CD4-positive, alpha-beta T cell treated with Interferon alpha-2 for 1 hour (primary cell): ENCODE data around the gene ARHGAP6.
"Not testable (repeated sequence)": the region's sequence is repeated elsewhere in the genome, so short reads cannot be mapped to it uniquely, and the experiment has no call there.

ENCODE experiments used
- DNase-seq, 2 donors: peaks; one replicate each; pipeline ENCODE4 v3.0.0-alpha.2; 2020 to 2022

Gene ARHGAP6

DNA sequence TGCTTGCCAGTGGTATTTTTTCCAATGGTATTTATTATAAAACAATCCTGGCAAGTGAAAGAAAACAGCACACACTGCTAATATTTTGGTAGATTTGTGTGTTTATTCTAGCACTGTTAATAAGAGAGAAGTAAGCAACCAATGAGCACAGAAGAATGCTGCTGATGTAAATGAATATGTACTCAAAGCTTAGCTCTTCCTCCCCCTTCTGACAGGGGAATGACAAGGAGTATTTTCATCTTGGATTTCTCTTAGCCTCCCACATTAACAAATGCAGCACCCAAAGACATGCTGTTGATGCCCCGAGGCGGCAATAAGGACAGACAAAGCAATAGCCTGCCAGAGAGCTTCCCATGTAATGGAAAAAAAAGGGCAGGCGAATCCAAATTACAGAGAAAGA lies 18.6 kb downstream of the ARHGAP6 start:
- DNase-seq = no peak

DNA sequence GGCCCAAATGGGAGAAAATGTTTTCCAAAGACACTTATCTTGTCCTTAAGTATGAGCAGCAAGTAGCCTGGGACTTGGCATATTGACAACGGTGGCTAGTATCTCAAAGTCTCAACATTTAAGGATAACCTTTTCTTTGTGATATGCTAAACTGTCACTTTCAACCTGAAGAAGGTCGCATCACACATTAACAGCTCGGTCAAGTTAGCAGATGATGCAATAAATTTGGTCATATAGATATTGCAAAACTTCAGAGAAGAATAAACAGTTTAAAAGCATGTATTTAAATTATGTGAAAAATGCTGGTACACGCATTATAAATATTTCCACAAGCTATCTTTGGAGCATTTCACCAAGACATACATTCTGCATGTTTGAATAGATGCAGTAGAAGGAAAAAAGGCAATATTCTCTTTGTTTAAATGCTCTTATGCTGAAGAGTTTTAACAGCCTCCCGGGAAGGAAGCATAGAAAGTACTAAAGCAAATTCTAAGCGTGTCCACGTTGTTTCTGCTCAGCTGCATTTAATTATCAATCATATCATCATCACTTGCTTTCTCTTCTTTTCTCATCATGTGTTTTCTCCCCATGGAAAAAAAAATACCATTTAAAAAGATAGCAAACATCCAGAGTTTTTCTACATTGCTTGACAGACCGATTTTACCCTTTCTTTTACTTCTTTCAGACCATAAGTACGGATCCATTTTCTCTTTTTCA lies 24.2 kb downstream of the ARHGAP6 start:
- DNase-seq = no peak

DNA sequence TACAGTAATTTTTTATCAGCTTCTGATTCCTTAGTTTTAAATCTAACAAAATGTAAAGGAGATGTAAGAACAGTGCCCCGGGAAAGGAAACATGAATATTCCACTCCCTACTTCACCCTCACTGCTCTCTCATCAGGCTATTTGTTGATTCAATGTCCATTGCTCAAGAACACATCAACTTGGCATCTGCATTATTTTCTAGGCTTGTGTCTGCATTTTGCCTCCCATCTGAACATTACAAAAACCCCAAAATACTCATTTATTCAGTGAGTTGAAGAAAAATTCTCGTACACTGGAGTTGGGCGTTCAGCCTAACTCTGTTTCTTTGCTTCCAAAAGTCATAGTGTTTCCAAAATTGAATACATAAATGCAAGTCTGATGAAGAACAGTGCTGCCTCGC lies 25.6 kb downstream of the ARHGAP6 start:
- DNase-seq = no peak

DNA sequence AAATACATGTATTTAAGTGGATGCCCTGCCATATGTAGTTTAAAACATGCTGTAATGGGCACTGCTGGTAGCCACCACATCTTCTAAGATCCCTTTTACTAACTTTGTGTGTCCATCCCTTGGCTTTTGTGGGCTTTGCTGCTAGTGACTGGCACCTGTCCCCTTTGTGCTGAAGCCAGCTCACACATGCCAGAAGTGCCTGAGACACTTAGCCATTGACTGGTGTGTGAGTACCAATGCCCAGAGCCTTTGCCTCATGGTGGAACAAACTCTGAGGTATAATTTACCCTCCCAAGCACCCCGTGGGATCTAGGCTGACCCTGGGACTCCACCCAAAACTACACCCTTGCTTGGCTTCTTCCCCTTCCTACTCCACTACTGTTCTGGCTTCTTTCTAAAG lies 33.0 kb downstream of the ARHGAP6 start:
- DNase-seq = no peak

DNA sequence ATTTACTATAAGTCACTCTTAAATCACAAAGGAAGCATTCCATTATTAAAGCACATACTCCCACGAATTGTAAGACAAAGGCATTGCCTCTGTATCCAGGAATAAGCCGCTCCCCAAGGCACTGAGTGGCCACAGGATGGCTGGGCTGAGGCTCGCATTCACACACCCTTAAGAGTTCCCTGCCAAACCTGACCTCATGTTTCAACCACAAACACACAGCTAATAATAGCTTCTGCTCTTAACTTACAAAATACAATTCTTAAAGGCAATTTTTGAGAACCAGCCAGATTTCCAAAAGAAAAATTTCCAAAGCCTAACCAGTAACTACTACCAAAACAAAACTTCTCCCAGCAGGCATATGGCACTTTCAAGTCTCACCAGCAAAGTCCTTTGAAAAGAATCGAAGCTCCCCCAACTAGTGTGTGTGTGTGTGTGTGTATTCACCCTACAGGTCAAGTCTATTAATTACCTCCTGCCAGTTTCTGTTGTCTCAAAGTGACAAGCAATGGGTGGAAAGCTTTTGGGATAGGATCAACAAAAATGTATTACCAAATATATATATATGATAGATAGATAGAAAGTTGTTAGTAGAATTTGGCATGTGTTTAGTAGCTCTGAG lies 36.0 kb downstream of the ARHGAP6 start:
- DNase-seq = no peak

DNA sequence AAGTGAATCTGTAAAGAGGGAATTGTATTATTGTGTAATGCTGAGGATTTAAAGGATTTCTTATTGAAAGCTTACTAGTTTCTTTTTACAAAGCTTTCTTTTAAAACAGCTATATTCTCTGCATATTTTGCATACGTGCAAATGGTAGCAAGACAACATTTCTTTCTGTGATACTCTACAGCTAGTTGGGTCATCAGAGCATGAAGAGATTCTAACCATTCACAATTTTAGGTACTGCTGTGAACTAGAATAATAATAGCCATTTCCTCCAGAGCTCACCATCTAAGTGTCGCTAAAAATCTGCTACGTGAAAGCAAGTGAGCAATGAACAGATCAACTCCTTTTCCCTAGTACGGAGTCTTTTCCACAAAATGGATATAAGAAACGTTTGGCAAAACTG lies 37.3 kb downstream of the ARHGAP6 start:
- DNase-seq = no peak

DNA sequence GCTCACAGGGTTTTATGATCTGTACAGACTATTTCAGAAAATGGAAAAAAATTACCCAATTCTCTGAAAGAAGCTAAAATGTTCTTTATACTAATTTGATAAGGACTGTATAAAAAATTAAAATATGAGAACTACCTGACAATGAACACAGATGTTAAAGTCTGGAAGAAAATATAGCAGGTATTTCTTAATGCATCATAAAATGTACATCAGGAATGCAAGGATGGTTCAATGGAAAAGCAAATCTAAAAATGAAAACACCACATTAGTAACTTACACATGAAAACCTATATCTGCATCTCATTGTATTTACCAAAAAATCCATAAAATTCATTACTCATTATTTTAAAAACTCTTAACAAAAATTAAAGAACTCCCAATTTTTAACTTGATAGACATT lies 39.4 kb downstream of the ARHGAP6 start:
- DNase-seq = no peak

DNA sequence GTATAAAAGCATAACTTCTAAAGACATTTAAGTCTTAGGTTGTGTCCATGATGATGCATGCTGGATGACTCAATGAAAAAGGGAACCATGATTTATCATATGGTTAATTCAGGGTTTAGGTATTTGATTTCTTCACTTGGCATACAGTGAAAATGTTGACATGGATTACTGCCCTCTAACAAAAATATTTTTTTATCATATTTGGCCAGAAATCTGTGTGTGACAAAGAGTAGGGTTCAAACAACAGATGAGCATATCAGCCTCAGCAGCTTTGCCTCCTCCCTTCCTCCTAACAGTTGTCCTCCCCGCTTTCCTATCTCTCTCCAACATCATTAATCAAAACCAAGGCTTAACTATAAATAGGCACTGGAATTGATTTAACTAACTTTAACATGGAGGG lies 46.3 kb downstream of the ARHGAP6 start:
- DNase-seq = no peak

DNA sequence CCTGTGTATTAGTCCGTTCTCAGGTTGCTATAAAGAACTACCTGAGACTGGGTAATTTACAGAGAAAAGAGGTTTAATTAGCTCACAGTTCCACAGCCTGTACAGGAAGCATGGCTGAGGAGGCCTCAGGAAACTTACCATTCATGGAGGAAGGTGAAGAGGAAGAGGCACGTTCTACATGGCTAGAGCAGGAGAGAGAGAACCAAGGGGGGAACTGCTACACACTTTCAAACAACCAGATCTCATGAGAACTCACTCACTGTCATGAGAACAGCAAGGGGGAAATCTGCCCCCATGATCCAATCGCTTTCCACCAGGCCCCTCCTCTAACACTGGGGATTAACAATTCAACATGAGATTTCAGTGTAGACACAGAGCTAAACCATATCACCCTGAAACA lies 51.5 kb downstream of the ARHGAP6 start:
- DNase-seq = not testable (repeated sequence)

DNA sequence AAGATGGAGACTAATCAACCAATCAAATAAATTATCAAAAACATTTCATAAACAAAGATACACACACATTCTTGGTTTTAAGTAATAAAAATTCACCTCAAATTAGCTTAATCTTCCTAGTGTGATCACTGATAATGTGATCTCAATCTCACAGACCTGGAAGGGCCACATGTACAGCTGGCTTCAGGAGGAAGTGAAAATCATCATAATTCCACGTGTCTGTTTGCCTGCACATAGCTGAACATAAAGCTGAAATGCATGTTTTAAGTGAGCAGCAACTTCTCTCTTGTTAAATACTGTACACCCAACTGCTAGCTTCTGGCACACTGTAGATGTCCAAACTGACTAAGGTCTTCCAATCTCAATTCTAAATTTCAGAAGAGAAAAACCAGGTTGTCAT lies 53.8 kb downstream of the ARHGAP6 start:
- no peak for DNase-seq

DNA sequence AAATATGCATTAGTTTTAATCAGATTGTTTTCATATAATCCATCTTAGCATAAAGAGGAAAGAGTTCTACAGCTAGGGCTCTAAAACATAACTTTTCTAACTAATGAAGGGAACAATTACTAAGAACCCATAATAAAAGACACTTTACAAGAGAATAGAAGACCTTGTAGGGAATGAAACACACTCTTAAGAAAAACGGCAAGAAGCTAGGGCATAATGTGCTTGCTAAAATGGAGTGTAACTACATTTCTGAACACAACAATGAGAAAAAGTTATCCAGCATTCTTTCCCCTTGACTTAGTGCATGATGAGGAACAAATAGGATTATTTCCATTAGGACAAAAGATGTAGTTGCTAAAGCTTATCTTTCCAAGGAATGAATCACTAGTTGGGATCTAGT lies 54.6 kb downstream of the ARHGAP6 start:
- no peak for DNase-seq

DNA sequence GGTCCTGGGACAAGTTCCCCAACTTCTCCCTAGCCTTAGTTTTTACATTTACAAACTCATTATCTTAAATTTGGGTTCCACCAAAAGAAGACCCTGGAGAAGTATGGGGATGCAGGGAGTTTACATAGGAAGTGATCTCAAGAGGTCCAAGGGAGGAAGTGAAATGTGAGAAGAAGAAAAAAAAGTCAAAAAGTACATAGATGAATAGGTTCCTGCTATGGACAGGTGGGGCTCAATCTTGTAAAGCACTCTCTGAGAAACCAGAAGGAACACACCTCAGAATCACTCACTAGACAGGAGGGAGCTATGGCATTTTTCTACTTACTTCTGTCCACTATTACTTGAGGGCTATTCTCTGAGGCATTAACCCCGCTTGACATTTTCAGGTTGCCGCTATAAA lies 56.6 kb downstream of the ARHGAP6 start:
- no peak for DNase-seq

DNA sequence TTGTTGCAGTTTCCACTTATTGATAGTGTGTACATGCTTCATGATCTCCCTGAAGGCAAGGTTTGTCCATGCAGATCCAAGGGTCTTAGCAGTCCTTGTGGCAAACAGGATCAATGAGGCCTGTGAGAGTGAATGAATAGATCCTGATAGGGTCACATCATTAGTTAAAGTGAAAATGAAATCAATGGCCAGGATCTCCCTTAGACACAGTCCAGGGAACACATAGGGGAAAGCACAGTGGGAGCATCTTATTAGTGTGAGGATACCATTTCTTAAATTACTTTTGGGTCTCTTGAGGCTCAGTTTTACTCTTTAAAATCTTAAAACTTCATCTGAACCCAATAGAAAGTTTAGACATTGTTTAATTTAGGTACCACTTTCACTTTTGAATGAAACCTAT lies 59.3 kb downstream of the ARHGAP6 start:
- no peak for DNase-seq

DNA sequence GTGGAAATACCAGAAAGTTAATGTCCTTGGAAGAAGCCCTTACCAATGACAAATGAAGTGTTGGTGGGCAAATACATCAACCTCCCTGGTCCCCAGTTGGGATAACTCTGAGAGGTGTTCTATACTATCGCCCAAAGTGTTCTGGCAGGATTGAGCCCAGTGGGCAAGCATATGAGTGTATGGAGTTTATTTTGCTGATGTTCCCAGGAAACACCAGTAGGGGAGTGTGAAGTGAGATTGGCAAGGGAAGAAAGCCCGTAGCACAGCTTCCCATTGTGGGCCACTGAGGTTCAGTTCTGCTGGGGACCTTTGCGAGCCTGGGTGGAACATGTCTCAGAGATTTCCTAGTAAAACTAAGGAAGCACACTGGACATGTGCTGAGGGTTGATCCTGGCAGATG lies 65.1 kb downstream of the ARHGAP6 start:
- no peak for DNase-seq

DNA sequence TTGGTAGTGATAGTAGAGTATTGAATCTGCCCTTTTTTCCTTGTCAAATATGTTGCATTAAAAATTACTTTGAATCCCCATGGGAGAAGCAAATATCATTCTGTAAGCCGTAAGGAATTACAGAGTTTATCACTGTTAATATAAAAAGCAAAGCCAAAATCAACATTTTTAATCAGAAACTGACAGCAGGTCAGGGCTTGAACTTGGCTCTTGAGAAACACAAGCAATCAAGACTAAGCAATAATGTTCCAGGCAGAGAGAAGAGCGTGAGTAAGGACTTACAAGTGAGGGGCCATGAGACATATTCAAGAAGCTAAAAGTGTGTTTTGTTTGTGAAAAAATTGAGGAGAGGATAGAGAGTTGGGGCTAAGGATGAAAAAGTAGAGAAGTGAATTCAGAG lies 68.2 kb downstream of the ARHGAP6 start:
- DNase-seq = no peak

DNA sequence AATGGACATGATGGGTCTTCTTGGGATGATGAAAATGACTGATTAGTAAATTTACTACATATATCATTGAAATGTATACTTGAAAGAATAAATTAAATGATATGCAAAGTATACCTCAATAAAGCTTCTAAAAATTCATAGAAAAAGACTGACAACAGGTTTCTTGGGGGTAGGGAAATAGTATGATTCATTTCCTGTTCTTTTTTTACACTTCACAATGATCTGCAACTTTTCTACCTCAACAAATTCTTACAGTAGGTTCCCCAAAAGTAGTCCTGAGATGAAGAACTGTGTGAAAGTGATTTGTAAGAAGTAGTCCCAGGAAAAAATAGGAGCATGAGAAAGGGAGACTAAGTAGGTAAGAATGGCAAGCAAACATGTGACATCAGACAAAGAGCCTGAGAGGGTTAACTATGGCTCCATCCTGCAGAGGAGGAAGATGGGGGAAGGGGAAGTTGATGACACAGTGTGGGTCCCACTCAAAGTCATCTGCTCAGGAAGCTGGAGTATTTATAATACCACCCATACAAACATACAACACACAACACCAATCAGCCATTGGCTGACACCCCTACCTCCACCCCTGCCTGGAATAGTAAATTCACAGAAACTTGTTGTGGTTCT lies 73.9 kb downstream of the ARHGAP6 start:
- no peak for DNase-seq

DNA sequence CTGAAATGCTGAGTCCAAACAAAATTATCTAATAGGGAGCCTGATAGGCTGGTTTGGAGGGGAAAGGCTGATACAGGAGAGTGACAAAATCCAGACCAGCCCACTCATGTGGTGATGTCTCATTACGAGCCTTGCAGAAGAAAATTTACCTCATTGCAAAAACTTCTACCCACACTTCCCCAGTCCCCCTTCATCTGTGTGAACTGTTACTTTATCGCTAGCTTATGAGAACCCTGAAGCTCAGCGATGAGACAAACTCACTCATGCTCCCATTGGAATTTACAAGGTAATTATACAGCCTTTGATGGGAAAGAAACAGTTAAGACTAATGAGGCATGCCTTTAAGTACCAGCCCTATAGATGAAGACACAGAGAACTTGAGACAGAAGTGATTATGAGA lies 76.1 kb downstream of the ARHGAP6 start:
- no peak for DNase-seq

DNA sequence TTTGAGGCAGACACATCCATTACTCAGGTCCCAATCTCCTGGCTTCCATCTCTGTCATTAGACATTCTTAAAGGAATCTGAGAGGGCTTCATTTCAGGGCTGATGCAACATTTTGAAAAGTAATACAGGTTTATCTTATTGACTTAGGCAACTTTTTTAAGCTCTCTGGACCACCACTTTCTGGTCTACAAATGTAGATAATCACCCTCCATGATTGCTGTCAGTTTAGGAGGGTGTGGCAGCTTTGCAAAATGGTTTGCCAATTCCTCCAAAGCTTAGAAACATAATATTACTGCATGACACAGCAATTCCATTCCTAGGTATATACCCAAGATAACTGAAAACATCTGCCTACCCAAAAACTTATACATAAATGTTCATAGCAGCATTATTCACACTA lies 77.6 kb downstream of the ARHGAP6 start:
- no peak for DNase-seq

DNA sequence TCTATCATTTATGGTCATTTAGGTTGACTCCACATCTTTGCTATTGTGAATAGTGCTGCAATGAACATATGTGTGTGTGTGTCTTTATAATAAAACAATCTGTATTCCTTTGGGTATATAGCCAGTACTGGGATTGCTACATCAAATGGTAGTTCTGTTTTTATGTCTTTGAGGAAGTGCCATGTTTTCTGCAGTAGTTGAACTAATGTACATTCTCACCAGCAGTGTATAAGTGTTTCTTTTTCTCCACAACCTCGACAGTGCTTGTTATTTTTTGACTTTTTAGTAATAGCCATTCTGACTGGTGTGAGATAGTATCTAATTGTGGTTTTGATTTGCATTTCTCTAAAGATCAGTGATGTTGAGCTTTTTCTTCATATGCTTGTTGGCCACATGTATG lies 80.5 kb downstream of the ARHGAP6 start:
- no peak for DNase-seq

DNA sequence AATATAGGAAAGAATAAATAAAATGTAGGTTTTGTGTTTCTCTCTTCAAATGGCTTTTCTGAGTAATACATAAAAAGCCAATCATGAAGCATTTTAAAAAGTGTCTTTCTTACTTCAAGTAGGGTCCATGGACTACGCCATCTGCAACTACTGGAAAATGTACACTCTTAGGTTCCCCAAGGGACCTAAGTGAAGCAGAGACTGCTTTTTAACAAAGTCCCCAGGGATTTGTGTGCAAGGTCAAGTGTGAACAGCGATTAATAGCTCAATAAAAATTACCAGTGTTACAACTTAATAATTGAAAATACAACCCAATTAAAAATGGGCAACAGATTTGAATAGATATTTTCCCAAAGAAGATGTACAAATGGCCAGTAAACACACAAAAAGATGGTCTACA lies 84.9 kb downstream of the ARHGAP6 start:
- no peak for DNase-seq

DNA sequence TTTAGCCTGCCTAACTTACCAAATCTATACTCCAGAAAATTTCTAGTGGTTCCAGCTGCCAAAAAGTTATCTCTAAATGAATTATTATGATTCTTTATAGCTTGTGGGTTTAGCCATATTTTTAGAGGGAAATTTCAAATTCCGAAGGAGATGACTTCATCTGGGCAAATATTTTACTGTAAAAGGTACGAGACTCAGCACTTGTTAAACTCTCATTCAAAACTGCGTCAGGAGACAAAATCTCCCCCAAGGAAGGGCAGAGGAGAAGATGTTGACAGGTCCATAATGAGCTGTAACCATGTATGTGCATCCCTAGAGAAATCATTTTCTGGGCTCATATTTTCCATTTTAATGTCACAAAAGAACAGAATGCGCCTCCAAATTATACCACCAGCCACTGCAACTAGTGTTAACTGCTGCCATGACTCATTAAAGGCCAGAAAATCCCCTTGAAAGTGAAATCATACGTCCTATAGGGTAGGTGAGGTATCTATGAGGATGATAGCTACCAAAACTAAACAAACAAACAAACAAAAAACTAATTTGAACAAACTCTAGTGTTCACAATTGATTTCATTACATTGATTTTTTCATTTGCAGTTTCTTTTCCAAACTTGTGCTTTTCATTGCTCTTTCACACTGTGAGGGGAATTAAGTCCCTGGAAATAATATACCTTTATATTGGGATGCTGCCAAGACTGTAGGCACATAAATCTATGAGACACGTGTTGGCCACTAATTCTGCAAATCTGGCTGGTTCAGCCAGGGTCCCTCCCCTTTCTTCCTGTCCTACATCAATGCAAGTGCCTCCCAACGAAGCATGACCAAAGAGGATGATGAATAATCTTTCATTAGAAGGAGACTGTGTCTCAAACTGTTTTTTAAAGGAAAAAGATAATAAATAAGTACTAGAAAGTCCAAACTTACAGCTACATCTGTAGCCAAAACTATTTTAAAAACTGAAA lies 85.8 kb downstream of the ARHGAP6 start:
- DNase-seq = no peak

DNA sequence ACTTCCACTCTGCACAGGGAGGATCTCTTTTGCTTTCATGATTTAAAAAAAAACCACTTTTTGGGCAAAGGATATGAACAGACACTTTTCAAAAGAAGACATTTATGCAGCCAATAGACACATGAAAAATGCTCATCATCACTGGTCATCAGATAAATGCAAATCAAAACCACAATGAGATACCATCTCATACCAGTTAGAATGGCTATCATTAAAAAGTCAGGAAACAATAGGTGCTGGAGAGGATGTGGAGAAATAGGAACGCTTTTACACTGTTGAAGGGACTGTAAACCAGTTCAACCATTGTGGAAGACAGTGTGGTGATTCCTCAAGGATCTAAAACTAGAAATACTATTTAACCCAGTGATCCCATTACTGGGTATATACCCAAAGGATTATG lies 87.4 kb downstream of the ARHGAP6 start:
- not testable (repeated sequence) for DNase-seq

DNA sequence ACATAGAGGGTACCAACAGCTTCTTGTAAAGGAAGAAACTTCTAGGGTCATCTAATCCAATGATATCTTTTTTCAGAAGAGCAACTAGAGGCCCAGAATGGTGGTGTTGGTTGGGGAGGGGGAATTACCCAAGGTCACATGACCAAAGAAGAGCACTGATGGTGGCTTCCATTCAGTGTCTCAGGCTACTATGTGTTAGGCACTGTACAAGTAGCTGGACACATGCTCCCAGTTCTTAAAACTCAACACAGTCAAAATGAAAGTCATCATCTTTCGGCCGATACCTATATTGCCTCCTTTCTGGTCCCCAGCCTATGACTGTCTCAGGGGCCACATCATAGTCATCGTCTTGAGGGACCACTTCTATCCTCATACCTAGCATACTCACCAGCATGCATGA lies 88.1 kb downstream of the ARHGAP6 start:
- no peak for DNase-seq
